Sigmoid colon (tissue), 7 donors: ENCODE results near the gene PSD4. TPM values are rescaled to one million over a fixed set of nuclear protein-coding genes. Genes with fewer than 3 reads are reported as not detected.

Source experiments
- DNase-seq: peaks from one replicate; pipeline ENCODE4 v3.0.0-alpha.2; 2019
- H3K27ac ChIP-seq, 4 donors: fragments of 200-600 bp; sonication (generic); one replicate each; pipeline ENCODE4 v1.5.1; 2016 to 2019; ENCODE audit warnings: mild to moderate bottlenecking in 1 of 4
- H3K27me3 ChIP-seq, 3 donors: fragments of 200-600 bp; sonication (generic); one replicate each; pipeline ENCODE4 v1.5.1; 2019; ENCODE audit warnings: mild to moderate bottlenecking in 1 of 3
- H3K36me3 ChIP-seq, 4 donors: fragments of 200-600 bp; sonication (generic); one replicate each; pipeline ENCODE4 v1.5.1; 2016 to 2019
- H3K4me1 ChIP-seq, 4 donors: fragments of 200-600 bp; sonication (generic); one replicate each; pipeline ENCODE4 v1.5.1; 2017 to 2019
- H3K4me3 ChIP-seq, 4 donors: fragments of 200-600 bp; sonication (generic); one replicate each; pipeline ENCODE4 v1.5.1; 2017 to 2019; ENCODE audit warnings: mild to moderate bottlenecking in 2 of 4, moderate library complexity in 1 of 4
- H3K9me3 ChIP-seq, 4 donors: fragments of 200-600 bp in 3 of 4; sonication (generic) in 3 of 4; one replicate each; pipeline versions ENCODE4 v1.5.1 to v1.6.1; 2013 to 2019
- EP300 ChIP-seq, 4 donors: sonication (generic); formaldehyde crosslinking; IDR thresholded peaks; one replicate each; pipeline ENCODE4 v1.6.1; 2017; ENCODE audit warnings: antibody characterized with exemption in 4 of 4
- POLR2A ChIP-seq, 2 donors: fragments of 450-650 bp; IDR thresholded peaks; one replicate each; pipeline ENCODE4 v1.6.1; 2016; ENCODE audit warnings: antibody characterized with exemption in 2 of 2, mild to moderate bottlenecking in 2 of 2, moderate library complexity in 2 of 2
- POLR2AphosphoS5 ChIP-seq, 4 donors: sonication (generic); formaldehyde crosslinking; IDR thresholded peaks; one replicate each; pipeline ENCODE4 v1.6.1; 2017; ENCODE audit warnings: antibody characterized with exemption in 4 of 4
- whole genome bisulfite sequencing, 2 donors: extraction: QIAGEN DNeasy Blood & Tissue Kit; methylation state at CpG; one replicate each; pipeline ENCODE4 v1.1.7; 2013; 5-methylcytosine and 5-hydroxymethylcytosine counted together
- intact Hi-C: fragments of 100-400 bp; cut with DNase I; formaldehyde crosslinking; loops from one replicate; pipeline ENCODE4 v1.15.1; 2023
- polyA plus RNA-seq, 3 donors: library from polyadenylated mRNA; stranded (reverse); fragments of 200-250 nt; gene quantifications; one replicate each; pipeline ENCODE4 v1.2.3, GENCODE V29; 2013
- total RNA-seq, 4 donors: library from RNA; depleted of rRNA; stranded (reverse); fragments of >200 nt; gene quantifications; one replicate each; pipeline ENCODE4 v1.1.0, GENCODE V29; 2016
- TF ChIP-seq, protein P1 (sequence below), 4 experiments: fragments of 450-650 bp in 3 of 4; fragments of 200-600 bp in 1 of 4; IDR thresholded peaks; one replicate each; pipeline ENCODE4 v1.5.1; 2016 to 2019; ENCODE audit warnings: antibody characterized with exemption in 4 of 4, mild to moderate bottlenecking in 3 of 4, moderate library complexity in 2 of 4
- donor health status: healthy with polysubstance abuse.
- donor health status: Bipolar disorder and iron deficiency.
- donor health status: healthy.

PSD4 gene
- total and polyA plus RNA-seq, 7 donors = 1.4 to 51.6 (median 6.6) TPM

DNA sequence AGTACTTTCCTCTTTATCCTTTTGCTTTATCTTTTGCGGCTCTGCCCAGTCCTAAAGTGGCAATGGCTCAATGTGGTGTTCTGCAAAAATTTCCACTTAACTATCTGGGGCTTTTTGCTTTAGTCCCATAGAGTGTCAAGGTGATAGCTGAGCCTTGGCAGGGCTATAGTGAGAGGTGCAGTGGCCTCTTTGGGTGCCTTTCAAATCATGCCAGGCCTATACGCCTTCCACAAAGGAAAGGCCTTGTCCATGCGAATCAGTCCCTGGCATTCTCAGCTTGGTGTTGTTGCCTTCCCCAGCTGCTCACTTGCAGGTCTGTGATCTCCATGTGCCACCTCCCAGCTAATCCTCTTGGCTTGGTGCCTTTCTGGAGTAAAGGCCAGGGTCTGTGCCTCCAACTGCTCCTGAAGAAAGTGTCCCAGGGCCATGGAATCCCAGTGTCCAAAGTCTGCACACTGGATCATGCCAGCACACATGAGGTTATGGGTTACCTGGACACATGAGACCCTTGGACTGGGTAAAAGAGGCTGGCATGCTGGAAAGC, 78.3 kb downstream of the PSD4 start:
- intact Hi-C loops = loop anchor here (10.0 kb wide), 1 partner anchor 73 kb away; no protein-coding TSS in a partner anchor
- H3K27ac ChIP-seq = no peak overlapping the region
- no peak for DNase-seq
- no peaks in the 10 kb centered on the region for H3K36me3 ChIP-seq
- no peak overlapping the region for H3K4me3 ChIP-seq
- H3K27me3 ChIP-seq = no peaks in the 10 kb centered on the region
- peaks cover 0 to 8% (median 2%) of the 10 kb centered on the region in 4 donors for H3K4me1 ChIP-seq
- no peaks in the 10 kb centered on the region for H3K9me3 ChIP-seq
- WGBS, 2 donors = 98 to 99% methylated on average over 3 of the region's 3 CpGs
- no peak for TF ChIP-seq POLR2AphosphoS5 (IDR thresholded peaks at IDR 0.05)
- TF ChIP-seq EP300 (IDR thresholded peaks at IDR 0.05) = no peak
- TF ChIP-seq POLR2A (IDR thresholded peaks at IDR 0.05) = no peak
- TF ChIP-seq, protein P1, sequence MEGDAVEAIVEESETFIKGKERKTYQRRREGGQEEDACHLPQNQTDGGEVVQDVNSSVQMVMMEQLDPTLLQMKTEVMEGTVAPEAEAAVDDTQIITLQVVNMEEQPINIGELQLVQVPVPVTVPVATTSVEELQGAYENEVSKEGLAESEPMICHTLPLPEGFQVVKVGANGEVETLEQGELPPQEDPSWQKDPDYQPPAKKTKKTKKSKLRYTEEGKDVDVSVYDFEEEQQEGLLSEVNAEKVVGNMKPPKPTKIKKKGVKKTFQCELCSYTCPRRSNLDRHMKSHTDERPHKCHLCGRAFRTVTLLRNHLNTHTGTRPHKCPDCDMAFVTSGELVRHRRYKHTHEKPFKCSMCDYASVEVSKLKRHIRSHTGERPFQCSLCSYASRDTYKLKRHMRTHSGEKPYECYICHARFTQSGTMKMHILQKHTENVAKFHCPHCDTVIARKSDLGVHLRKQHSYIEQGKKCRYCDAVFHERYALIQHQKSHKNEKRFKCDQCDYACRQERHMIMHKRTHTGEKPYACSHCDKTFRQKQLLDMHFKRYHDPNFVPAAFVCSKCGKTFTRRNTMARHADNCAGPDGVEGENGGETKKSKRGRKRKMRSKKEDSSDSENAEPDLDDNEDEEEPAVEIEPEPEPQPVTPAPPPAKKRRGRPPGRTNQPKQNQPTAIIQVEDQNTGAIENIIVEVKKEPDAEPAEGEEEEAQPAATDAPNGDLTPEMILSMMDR (IDR thresholded peaks at IDR 0.05) = no peak

DNA sequence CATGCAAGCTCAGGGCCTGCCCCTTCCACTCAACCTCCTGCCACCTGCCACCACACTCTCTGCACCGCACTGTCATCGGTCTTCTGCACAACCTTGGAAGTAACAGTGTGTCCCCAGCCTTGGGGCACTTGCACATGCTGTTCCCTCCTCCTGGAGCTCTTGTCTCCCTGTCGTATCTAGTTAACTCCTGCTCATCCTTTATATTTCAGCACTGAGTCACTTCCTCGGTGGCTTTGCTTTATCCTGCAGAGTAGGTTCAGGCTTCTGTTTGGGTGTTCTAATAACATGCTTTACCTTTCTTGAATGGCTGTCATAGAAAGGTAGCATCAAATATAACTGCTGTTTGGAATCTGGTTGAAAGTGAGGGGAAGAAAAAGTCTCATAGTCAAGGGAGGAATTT, 79.7 kb downstream of the PSD4 start:
- no peak for DNase-seq
- intact Hi-C loops = loop anchor here (10.0 kb wide), 1 partner anchor 71 kb away; no protein-coding TSS in a partner anchor
- no peak overlapping the region for H3K4me3 ChIP-seq
- H3K27ac ChIP-seq = no peak overlapping the region
- H3K27me3 ChIP-seq = no peaks in the 10 kb centered on the region
- TF ChIP-seq, protein P1 (IDR thresholded peaks at IDR 0.05) = no peak
- TF ChIP-seq POLR2A (IDR thresholded peaks at IDR 0.05) = no peak
- TF ChIP-seq POLR2AphosphoS5 (IDR thresholded peaks at IDR 0.05) = no peak
- no peak for TF ChIP-seq EP300 (IDR thresholded peaks at IDR 0.05)
- no peaks in the 10 kb centered on the region for H3K36me3 ChIP-seq
- WGBS, 2 donors = 92 to 94% methylated on average over 4 of the region's 4 CpGs
- H3K4me1 ChIP-seq = peaks cover 0 to 8% (median 2%) of the 10 kb centered on the region in 4 donors
- no peaks in the 10 kb centered on the region for H3K9me3 ChIP-seq

DNA sequence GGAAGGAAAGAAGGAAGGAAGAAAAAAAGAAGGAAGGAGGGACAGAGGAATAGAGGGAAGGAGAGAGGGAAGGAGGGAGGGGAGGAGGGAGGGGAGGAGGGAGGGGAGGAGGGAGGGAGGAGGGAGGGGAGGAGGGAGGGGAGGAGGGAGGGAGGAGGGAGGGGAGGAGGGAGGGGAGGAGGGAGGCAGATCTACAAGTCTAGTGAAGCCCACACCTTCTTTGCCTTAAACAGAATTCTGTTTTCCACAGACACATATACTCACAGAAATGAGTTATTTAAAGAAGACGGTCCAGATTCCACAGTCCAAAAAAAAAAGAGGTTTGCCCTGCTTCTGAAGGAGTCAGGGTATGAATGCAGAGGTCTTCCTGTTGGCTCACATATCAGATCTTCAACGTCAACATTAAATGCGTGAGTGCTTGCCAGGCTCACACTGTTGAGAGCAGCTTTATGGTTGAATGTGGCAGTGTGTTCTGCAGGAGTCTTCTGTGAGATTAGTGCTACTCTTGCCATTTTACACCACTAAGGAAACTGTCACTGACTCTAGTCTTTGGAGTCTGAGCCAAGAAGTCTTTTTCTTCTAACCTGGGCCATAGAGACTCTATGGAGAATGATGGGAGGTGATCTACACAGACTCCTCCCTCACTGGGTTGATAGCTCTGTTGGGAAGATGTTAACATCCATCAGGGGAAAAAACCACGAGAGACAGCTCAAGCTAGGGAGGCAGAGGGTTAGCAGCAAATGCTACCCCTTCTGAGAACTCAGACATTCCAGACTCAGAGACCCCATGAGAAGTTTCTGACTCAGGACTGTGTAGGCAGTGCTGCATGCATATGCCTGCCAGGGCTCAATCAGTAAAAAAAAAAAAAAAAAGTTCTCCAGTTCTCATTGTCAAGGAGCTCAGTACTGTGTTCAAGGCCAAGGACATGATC, 81.6 kb downstream of the PSD4 start:
- 53 to 64% methylated on average over 4 of the region's 4 CpGs for whole genome bisulfite sequencing, 2 donors

DNA sequence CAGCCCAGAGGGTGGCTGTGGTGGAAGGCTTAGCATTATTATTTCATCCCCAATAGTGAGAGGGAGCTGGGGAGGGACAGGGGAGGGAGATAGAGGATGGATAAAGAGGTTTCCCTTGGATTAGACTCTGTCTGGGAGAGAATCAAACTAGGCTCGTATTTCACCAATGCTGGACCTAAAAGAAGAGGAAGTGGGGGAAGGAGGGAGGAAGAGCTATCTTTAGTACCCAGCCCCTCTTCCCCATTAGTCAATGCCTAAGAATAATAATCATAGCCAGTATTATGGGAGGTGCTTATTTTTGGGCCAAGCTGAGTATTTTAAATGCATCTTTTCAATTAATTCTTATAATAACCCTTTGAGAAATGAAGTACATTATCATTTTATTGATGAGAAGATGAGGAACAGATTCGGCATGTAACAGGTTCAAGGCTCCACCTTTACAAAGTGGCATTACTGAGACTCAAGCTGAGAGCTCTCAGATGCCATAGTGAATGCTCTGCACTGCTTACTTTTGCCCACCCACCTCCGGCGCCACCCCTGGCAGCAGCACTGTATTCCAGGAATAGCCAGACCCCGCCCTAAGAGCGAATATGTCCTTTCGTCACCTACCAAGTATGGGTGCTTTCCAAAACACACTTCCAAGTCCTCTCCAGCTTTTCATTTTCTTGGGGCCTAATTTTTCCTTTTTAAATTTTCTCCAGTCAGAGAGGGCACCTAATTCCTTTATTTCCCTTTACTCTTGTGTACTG, 83.9 kb downstream of the PSD4 start:
- no peak overlapping the region for H3K27ac ChIP-seq
- no peaks in the 10 kb centered on the region for H3K4me1 ChIP-seq
- H3K36me3 ChIP-seq = no peaks in the 10 kb centered on the region
- no peak for DNase-seq
- TF ChIP-seq POLR2A (IDR thresholded peaks at IDR 0.05) = no peak
- TF ChIP-seq, protein P1 (IDR thresholded peaks at IDR 0.05) = no peak
- TF ChIP-seq EP300 (IDR thresholded peaks at IDR 0.05) = no peak
- no peak for TF ChIP-seq POLR2AphosphoS5 (IDR thresholded peaks at IDR 0.05)
- H3K4me3 ChIP-seq = no peak overlapping the region
- H3K9me3 ChIP-seq = no peaks in the 10 kb centered on the region
- intact Hi-C loops = loop anchor here (10.0 kb wide), 1 partner anchor 67 kb away; no protein-coding TSS in a partner anchor
- H3K27me3 ChIP-seq = no peaks in the 10 kb centered on the region
- WGBS, 2 donors = 60 to 66% methylated on average over 7 of the region's 7 CpGs

More for the DNA sequence above, 81.6 kb downstream of the PSD4 start:
- no peak for DNase-seq
- H3K4me1 ChIP-seq = no peaks in the 10 kb centered on the region
- no peak overlapping the region for H3K27ac ChIP-seq
- H3K9me3 ChIP-seq = no peaks in the 10 kb centered on the region
- H3K4me3 ChIP-seq = no peak overlapping the region
- H3K27me3 ChIP-seq = no peaks in the 10 kb centered on the region
- H3K36me3 ChIP-seq = no peaks in the 10 kb centered on the region
- intact Hi-C loops = loop anchor here (10.0 kb wide), 1 partner anchor 69 kb away; no protein-coding TSS in a partner anchor
- TF ChIP-seq EP300 (IDR thresholded peaks at IDR 0.05) = no peak
- TF ChIP-seq, protein P1 (IDR thresholded peaks at IDR 0.05) = no peak
- no peak for TF ChIP-seq POLR2A (IDR thresholded peaks at IDR 0.05)
- no peak for TF ChIP-seq POLR2AphosphoS5 (IDR thresholded peaks at IDR 0.05)
